Measurements from ENCODE around the gene PDF. TPM values are rescaled to one million over a fixed set of nuclear protein-coding genes. Genes with fewer than 3 reads are reported as not detected.

Gene PDF
- total RNA-seq, 3 donors from 2014 or later (not counting 1 experiment from before 2014, with no cell fraction given): 3.0 to 5.7 (median 4.6) TPM

DNA sequence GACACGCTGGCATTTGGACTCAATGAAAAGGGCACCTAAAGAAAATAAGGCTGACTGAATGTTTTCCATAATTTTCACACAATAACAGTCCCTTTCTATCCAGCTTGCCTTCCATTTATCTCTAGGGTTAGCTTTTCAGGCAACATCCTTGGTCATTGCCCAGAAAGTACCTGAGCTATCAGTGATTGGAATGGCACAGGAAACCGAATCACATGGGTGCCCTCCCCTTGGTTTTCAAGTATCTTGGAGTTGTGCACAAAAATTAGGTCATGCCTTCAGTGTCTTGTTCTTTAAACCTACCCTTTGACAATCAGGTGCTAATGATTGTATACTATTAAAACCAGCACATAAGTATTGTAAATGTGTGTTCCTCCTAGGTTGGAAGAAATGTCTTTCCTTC is 22.5 kb downstream of the PDF start:
- Mint-ChIP-seq H3K4me3 (no peak overlapping the region), H3K4me1 (peaks cover 14% of the 10 kb centered on the region in 2 donors), H3K36me3 (no peaks in the 10 kb centered on the region), H3K27me3 (ENCODE audit: low read depth in 2 of 2) (no peaks in the 10 kb centered on the region), H3K27ac (no peak overlapping the region), H3K9me3 (no peaks in the 10 kb centered on the region)
- Histone ChIP-seq H3K36me3 (ENCODE audit: control insufficient read depth, insufficient read depth, low read length) (no peaks in the 10 kb centered on the region), H3K27ac (ENCODE audit: low read length) (no peak overlapping the region), H3K4me1 (ENCODE audit: control insufficient read depth, insufficient read depth, low read length) (peaks cover 18% of the 10 kb centered on the region), H3K4me3 (ENCODE audit: low read length) (no peak overlapping the region), H3K27me3 (ENCODE audit: control insufficient read depth, insufficient read depth, low read length) (no peaks in the 10 kb centered on the region), H3K9me3 (ENCODE audit: control insufficient read depth, insufficient read depth, low read length) (no peaks in the 10 kb centered on the region)
- intact Hi-C loops (cut with micrococcal nuclease): no loop called here
- DNase-seq (no peak), ATAC-seq (no peak)
- TF ChIP-seq, protein P1, sequence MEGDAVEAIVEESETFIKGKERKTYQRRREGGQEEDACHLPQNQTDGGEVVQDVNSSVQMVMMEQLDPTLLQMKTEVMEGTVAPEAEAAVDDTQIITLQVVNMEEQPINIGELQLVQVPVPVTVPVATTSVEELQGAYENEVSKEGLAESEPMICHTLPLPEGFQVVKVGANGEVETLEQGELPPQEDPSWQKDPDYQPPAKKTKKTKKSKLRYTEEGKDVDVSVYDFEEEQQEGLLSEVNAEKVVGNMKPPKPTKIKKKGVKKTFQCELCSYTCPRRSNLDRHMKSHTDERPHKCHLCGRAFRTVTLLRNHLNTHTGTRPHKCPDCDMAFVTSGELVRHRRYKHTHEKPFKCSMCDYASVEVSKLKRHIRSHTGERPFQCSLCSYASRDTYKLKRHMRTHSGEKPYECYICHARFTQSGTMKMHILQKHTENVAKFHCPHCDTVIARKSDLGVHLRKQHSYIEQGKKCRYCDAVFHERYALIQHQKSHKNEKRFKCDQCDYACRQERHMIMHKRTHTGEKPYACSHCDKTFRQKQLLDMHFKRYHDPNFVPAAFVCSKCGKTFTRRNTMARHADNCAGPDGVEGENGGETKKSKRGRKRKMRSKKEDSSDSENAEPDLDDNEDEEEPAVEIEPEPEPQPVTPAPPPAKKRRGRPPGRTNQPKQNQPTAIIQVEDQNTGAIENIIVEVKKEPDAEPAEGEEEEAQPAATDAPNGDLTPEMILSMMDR (IDR thresholded peaks at IDR 0.05): no peak
- WGBS (ENCODE audit: insufficient coverage): 97% methylated on average over 2 of the region's 2 CpGs

DNA sequence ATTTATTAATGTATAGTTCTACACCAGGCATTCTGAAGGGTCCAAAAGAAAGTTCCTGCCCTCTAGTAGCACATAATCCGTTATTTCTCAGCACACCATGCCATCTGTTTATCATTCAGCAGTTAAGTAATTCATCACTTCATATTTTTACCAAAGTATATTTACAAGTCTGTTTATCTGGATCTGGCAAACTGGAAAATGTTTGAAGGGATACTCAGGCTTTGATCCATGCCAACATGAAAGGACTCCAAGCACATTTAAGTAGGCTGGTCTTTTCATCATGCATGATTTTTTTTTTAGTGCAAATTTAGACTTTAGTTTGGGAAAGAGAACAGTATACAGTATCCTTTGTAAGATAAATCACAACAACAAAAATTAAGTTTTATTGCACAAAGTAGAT is 23.3 kb downstream of the PDF start:
- H3K4me1 ChIP-seq (ENCODE audit: control insufficient read depth, insufficient read depth, low read length): peaks cover 10% of the 10 kb centered on the region
- peaks cover 10 to 11% of the 10 kb centered on the region in 2 donors for H3K4me1 Mint-ChIP-seq

DNA sequence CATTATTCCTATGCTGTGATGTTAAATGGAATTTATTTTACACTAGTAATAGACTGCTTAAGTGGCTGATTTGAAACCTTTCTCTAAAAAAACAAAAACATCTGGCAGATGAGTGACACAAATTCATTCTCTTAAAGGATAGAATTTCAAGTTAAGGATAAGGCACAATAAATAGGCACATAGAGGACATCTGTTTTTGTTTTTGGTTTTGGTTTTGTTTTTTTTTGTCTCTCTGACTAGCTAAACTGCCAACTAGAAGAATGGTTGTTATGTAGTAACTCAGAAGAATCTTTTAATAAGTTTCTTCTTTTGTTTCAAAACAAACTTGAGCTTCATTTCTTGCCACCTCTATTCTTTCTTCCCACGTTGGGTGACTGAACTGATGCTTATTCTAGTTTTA is 24.4 kb downstream of the PDF start:
- no peaks in the 10 kb centered on the region for H3K9me3 Mint-ChIP-seq
- H3K9me3 ChIP-seq (ENCODE audit: control insufficient read depth, insufficient read depth, low read length): no peaks in the 10 kb centered on the region
- no peaks in the 10 kb centered on the region for H3K27me3 ChIP-seq (ENCODE audit: control insufficient read depth, insufficient read depth, low read length)
- no CpG with 5 or more reads among the region's 1 CpG for WGBS (ENCODE audit: insufficient coverage)
- no peak overlapping the region for H3K27ac Mint-ChIP-seq
- ATAC-seq (no peak), DNase-seq (no peak)
- no peak overlapping the region for H3K4me3 ChIP-seq (ENCODE audit: low read length)
- peaks cover 2% of the 10 kb centered on the region for H3K36me3 Mint-ChIP-seq
- no peak overlapping the region for H3K27ac ChIP-seq (ENCODE audit: low read length)
- TF ChIP-seq, protein P1 (IDR thresholded peaks at IDR 0.05): no peak
- H3K4me1 Mint-ChIP-seq: peaks cover 5 to 6% of the 10 kb centered on the region in 2 donors
- peaks cover 8% of the 10 kb centered on the region for H3K36me3 ChIP-seq (ENCODE audit: control insufficient read depth, insufficient read depth, low read length)
- H3K27me3 Mint-ChIP-seq (ENCODE audit: low read depth in 2 of 2): no peaks in the 10 kb centered on the region
- intact Hi-C loops (cut with micrococcal nuclease): no loop called here
- no peak overlapping the region for H3K4me3 Mint-ChIP-seq
- H3K4me1 ChIP-seq (ENCODE audit: control insufficient read depth, insufficient read depth, low read length): peaks cover 6% of the 10 kb centered on the region

More for the DNA sequence above, 23.3 kb downstream of the PDF start:
- no peak overlapping the region for H3K27ac ChIP-seq (ENCODE audit: low read length)
- H3K9me3 ChIP-seq (ENCODE audit: control insufficient read depth, insufficient read depth, low read length): no peaks in the 10 kb centered on the region
- no peak overlapping the region for H3K4me3 ChIP-seq (ENCODE audit: low read length)
- H3K36me3 ChIP-seq (ENCODE audit: control insufficient read depth, insufficient read depth, low read length): peaks cover 2% of the 10 kb centered on the region
- Mint-ChIP-seq H3K4me3 (no peak overlapping the region), H3K27me3 (ENCODE audit: low read depth in 2 of 2) (no peaks in the 10 kb centered on the region), H3K36me3 (no peaks in the 10 kb centered on the region), H3K27ac (no peak overlapping the region), H3K9me3 (no peaks in the 10 kb centered on the region)
- ATAC-seq: no peak
- no peak for DNase-seq
- TF ChIP-seq, protein P1 (IDR thresholded peaks at IDR 0.05): no peak
- H3K27me3 ChIP-seq (ENCODE audit: control insufficient read depth, insufficient read depth, low read length): no peaks in the 10 kb centered on the region
- intact Hi-C loops (cut with micrococcal nuclease): no loop called here
- 100% methylated on average over 1 of the region's 1 CpG for WGBS (ENCODE audit: insufficient coverage)

DNA sequence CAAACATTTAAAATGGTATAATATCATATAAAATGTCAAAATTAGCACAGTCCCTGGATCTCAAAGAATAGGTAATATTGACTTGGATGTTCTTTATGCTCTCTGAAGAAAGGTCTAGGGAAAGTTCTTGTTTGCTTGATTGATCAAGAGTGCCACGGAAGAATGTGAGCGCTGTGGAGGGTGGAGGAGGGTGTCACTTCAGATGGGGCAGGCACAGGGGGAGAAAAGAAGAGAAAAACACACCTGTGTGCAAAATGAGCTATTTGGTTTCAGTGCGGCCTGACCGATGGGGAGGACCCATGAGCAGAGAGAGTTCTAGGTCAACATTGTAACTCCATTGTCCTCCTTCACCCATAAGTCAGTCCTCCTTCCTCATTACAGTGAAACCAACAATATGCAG is 28.1 kb downstream of the PDF start:
- no peak overlapping the region for H3K27ac Mint-ChIP-seq
- H3K9me3 Mint-ChIP-seq: no peaks in the 10 kb centered on the region
- H3K27me3 Mint-ChIP-seq (ENCODE audit: low read depth in 2 of 2): no peaks in the 10 kb centered on the region
- DNase-seq: no peak
- peaks cover 9% of the 10 kb centered on the region for H3K36me3 Mint-ChIP-seq
- peaks cover 0 to 5% of the 10 kb centered on the region in 2 donors for H3K4me1 Mint-ChIP-seq
- intact Hi-C loops (cut with micrococcal nuclease): no loop called here
- H3K4me1 ChIP-seq (ENCODE audit: control insufficient read depth, insufficient read depth, low read length): no peaks in the 10 kb centered on the region
- no peaks in the 10 kb centered on the region for H3K9me3 ChIP-seq (ENCODE audit: control insufficient read depth, insufficient read depth, low read length)
- 82% methylated on average over 3 of the region's 4 CpGs for WGBS (ENCODE audit: insufficient coverage)
- peaks cover 19% of the 10 kb centered on the region for H3K36me3 ChIP-seq (ENCODE audit: control insufficient read depth, insufficient read depth, low read length)
- no peak overlapping the region for H3K4me3 Mint-ChIP-seq
- H3K27ac ChIP-seq (ENCODE audit: low read length): no peak overlapping the region
- ATAC-seq: no peak
- TF ChIP-seq, protein P1 (IDR thresholded peaks at IDR 0.05): no peak
- H3K4me3 ChIP-seq (ENCODE audit: low read length): no peak overlapping the region
- H3K27me3 ChIP-seq (ENCODE audit: control insufficient read depth, insufficient read depth, low read length): no peaks in the 10 kb centered on the region

Data from natural killer cell (primary cell).